ENCODE results near the gene DLG2.
"Not testable (repeated sequence)": the region's sequence is repeated elsewhere in the genome, so short reads cannot be mapped to it uniquely, and the experiment has no call there.

Gene DLG2

GRCh38 chr11:85634747-85635146, 7.6 kb upstream of the DLG2 start:
- DNase-seq = no peak

GRCh38 chr11:85628771-85629341, 1.7 kb upstream of the DLG2 start:
- DNase-seq = no peak

GRCh38 chr11:85627998-85628770, 1.0 kb upstream of the DLG2 start, which contains the start of gene TMEM126B:
TSS of gene TMEM126B (plus strand) at chr11:85628593. CDS start at chr11:85628608, 15 bp downstream.
- peak; percentile 90 for DNase-seq

- DNase-seq = no peak
These were observed 648 bp downstream of the DLG2 start for GRCh38 chr11:85626496-85626895.

- no peak for DNase-seq
These were observed 6.9 kb downstream of the DLG2 start for GRCh38 chr11:85620256-85620655.

- DNase-seq = no peak
These were observed 7.6 kb downstream of the DLG2 start for GRCh38 chr11:85619499-85619898.

- DNase-seq = not testable (repeated sequence)
These were observed 15.5 kb downstream of the DLG2 start for GRCh38 chr11:85611643-85612042.

- not testable (repeated sequence) for DNase-seq
These were observed 17.9 kb downstream of the DLG2 start for GRCh38 chr11:85609286-85609685.

- not testable (repeated sequence) for DNase-seq
These were observed 18.5 kb downstream of the DLG2 start for GRCh38 chr11:85608621-85609020.

GRCh38 chr11:85606237-85606636, 20.9 kb downstream of the DLG2 start:
- DNase-seq = not testable (repeated sequence)

- DNase-seq = no peak
These were observed 23.9 kb downstream of the DLG2 start for GRCh38 chr11:85603220-85603619.

- no peak for DNase-seq
These were observed 24.5 kb downstream of the DLG2 start for GRCh38 chr11:85602526-85603213.

- DNase-seq = no peak
These were observed 28.1 kb downstream of the DLG2 start for GRCh38 chr11:85599083-85599482.

- no peak for DNase-seq
These were observed 30.3 kb downstream of the DLG2 start for GRCh38 chr11:85596886-85597285.

- no peak for DNase-seq
These were observed 31.8 kb downstream of the DLG2 start for GRCh38 chr11:85595285-85595884.

GRCh38 chr11:85590848-85591483, 36.2 kb downstream of the DLG2 start:
- DNase-seq = no peak

GRCh38 chr11:85589373-85589772, 37.8 kb downstream of the DLG2 start:
- no peak for DNase-seq

GRCh38 chr11:85582111-85582510, 45.0 kb downstream of the DLG2 start:
- DNase-seq = no peak

GRCh38 chr11:85575388-85575787, 51.8 kb downstream of the DLG2 start:
- no peak for DNase-seq

- no peak for DNase-seq
These were observed 55.1 kb downstream of the DLG2 start for GRCh38 chr11:85572056-85572455.

GRCh38 chr11:85569525-85569924, 57.6 kb downstream of the DLG2 start:
- no peak for DNase-seq

GRCh38 chr11:85558411-85558810, 68.7 kb downstream of the DLG2 start:
- no peak for DNase-seq

- DNase-seq = no peak
These were observed 75.3 kb downstream of the DLG2 start for GRCh38 chr11:85551881-85552280.
